ENCODE data around the gene PPP1R3E.
A peak's percentile ranks its signal among the peaks of the same experiment; 100 is the strongest.
"Not testable (repeated sequence)": the region's sequence is repeated elsewhere in the genome, so short reads cannot be mapped to it uniquely, and the experiment has no call there.

The PPP1R3E gene

DNA sequence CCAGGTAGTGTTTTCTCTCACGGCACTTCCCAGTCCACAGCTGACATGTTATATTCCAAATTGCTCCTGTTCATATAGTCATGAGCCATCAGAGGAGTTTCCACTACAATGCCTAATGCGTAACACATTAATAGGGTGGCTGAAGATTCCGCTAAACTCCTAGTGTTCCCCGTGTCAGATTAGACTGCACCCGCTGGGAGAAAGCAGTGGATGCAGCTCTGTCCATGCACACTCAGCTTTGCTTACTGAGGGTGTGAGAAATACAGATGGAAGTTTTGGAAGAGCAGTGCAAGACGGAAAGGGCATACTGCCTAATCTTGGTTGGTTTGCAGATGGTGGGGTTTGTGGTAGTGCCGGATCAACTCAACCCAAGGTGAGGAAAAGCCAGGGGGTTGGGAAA, 5.6 kb downstream of the PPP1R3E start:
- DNase-seq: no peak

DNA sequence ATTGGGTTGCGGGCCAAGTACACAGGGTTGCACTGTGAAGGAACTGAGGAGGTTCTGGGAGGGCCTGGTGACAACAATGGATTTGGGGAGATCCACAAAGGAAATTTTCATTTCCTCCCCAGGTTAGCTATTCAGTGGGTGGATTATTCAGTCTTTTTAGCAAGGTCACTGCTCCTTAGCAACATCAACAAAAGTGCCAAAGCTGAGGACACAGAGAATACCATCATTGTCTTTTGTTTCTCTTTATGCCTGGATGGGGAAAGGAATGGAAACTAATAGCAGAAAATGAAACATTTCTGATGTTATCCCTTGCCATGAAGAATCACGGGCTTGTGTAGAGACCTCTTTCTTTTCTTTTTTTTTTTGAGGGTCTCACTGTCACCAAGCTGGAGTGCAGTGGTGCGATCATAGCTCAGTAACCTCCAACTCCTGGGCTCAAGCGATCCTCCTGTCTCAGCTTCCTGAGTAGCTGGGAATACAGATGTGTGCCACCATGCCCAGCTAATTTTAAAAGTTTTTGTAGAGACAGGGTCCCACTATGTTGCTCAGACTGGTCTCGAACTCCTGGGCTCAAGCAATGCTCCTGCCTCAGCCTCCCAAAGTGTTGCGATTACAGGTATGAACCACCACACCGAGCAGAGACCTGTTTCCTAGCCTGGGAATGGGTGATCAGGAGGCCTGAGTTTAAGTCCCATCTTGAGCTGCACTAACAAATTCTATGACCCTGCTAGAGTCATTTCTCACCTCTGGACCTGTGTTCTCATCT, 6.5 kb downstream of the PPP1R3E start:
- no peak for DNase-seq

DNA sequence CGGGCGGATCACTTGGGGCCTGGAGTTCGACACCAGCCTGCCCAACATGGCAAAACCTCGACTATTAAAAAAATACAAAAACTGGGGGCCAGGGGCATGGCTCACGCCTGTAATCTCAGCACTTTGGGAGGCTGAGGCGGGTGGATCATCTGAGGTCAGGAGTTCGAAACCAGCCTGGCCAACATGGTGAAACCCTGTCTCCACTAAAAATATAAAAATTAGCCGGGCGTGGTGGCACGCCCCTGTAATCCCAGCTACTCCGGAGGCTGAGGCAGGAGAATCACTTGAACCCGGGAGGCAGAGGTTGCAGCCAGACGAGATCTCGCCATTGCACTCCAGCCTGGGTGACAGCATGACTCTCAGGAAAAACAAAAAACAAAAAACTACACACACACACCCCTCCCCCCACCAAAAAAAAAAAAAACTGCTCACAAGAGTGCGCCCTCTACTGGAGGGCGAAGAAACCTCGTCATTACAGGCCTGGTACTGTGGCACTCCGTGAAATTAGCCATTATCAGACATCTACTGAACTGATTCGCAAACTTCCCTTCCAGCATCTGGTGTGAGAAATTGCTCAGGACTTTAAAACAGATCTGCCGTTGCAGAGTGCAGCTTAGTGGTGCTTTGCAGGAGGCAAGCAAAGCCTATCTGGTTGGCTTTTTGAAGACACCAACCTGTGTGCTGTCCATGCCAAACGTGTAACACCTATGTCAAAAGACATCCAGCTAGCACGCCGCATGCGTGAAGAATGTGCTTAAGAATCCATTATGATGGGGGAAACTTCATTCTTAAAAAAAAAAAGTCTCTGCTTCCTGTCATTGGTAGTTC, 7.7 kb downstream of the PPP1R3E start:
- DNase-seq: no peak

DNA sequence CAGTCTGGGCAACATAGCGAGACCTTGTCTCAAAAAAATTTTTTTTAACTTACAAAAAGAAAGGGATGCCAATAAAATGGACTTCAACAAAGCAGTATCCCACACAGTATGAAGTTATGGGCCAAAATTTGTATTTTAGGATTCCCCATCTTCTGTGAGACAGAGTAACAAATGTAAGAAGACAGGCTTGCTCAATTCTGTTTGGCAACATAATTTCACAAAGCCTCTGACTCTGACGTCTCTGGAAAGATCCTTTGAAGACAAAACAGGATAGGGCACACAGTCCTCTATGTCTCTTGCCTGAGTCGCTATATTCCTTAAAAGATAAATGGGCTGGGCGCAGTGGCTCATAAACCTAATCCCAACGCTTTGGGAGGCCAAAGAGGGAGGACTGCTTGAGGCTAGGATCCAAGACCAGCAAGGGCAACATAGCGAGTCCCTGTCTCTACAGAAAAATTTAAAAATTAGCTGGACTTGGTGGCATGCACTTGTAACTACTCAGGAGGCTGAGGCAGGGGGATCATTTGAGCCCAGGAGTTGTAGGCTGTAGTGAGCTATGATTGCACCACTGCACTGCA, 15.7 kb downstream of the PPP1R3E start:
- DNase-seq: no peak

DNA sequence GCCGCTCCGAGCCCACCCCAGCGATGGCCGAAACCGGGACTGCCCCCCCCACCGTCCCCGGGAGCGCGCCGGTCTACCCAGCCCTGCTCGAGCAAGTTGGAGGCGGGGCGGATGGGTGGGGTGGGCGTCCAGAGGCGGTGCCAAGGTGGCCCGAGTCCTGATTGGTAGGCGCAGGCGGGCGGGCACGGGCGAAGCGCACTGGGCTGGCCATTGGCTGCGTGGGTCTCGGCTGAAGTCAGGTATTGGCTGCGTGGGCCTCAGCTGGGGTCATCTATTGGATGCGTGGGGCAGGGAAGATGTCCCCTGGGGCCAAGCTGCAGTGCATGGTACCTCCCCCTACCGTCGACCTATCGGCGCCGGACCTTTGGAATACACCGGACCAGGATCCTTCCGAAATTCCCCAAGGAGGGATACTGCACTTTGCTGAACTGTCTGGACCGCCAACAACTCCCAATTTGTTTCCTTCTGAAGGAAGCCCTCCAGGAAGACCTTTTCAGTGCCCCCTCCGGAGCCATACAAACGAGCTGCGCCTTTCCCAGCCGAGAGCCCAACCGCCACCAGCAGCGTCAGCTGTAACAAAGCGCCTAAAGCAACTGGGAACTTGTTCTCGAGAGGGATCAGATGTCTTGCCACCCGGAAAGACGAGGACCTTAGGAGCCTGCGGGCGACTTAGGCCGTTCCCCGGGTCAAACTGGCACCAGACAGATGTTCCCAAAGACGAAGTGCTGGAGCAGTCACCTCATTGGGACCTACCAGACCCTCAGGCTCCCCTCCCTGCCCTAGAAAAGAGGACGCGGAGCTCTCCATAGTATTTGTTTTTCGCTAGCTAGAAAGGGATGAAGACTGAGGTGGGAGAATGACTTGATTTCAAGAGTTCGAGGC, 16.4 kb downstream of the PPP1R3E start, which contains the start of gene HOMEZ:
HOMEZ (minus strand) TSS at position 113 of the 882 bp plus-strand sequence. CDS start 180 bp downstream, outside the sequence.
- peak; percentile 71 for DNase-seq

DNA sequence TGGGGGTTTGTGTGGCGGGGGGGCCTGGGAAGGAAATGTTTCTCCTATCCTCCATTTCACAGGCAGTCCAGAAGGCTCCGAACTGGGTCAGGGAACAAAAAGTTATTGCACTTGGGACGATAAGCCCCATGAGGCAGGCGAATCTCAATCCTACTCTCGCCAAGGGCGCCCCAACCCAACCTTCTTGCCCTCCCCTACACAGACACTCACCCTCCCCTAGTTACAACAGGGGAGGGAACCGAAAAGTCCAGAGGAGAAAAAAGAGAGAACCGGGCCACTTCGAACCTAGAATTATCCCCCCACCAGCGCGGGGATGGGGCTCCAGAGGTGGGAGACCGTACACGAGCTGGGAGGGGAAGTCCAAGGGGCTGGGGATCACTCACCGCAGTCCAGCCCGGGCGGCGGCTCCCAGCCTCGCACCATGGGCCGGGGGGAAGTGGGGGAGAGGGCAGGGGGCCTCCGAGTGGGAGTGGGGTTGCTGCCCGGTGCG, 17.1 kb downstream of the PPP1R3E start:
- DNase-seq: no peak

DNA sequence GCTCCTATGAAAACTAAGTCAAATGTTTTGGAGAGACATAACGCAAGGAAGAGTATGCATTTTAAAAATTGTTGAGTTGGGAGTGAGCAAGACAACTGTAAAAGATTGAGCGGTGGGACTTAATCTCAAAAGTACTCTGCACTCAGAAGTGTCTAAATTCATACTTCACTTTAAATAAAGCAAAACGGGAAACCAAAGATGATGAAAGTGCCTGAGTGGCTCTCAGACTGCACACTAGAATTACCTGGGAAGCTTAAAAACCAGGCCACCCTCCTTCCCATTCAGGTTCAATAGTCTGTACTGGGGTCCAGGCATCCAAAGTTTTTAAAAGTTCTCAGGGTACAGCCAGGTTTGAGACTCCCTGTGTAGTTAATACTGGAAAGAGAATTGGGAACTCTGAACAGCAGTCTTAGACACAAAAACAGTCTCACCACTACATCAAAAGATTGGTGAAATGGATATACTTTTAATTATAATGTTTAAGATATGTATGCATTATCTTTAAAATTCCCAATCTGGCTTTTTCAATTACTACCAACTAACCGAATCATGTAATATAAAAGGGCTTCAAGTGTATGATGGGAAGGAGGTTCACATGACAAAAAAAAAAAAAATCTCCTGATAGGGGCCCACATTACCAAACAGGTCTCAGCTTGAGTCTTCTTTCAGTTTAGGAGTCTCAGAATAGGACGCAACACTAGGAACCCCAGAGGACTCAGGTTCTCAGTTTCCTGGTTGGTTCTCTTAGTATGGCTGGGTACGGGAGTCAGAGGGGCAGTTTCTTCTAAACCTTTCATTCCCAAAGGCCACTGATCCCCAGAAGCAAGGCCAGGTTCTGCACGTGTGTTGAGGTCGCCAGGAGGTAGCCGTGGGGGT, 17.8 kb downstream of the PPP1R3E start:
- DNase-seq: no peak

DNA sequence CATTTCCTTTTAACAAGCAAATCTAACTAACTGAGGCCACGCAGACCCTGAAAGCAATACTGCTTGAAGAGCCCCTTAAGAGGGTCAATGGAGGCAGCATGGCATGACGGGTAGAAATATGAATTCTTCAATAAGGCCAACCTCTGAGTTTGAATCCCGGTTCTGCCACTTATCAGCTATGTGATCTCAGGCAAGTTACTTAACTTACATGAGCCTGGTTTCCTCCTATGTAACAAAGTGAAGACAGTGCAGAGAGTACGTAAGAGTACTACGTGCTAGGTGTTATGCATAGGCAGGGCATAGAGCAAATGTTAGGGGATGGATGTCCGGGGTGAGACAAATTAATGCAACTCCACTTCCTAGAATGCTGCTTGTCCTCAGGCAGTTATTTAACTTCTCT, 21.4 kb downstream of the PPP1R3E start:
- DNase-seq: no peak

DNA sequence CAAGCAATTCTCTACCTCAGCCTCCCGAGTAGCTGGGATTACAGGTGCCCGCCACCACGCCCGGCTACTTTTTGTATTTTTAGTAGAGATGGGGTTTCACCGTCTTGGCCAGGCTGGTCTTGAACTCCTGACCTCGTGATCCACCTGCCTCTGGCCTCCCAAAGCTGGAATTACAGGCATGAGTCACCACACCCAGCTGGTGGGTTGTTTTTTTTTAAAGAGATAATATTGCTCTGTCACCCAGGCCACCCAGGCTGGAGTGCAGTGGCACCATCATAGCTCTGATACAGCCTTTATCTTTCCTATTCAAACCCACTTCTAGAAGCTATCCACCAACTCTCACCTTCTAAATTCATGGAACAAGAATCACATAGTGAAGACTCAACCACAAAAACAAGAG, 24.7 kb downstream of the PPP1R3E start:
- not testable (repeated sequence) for DNase-seq

DNA sequence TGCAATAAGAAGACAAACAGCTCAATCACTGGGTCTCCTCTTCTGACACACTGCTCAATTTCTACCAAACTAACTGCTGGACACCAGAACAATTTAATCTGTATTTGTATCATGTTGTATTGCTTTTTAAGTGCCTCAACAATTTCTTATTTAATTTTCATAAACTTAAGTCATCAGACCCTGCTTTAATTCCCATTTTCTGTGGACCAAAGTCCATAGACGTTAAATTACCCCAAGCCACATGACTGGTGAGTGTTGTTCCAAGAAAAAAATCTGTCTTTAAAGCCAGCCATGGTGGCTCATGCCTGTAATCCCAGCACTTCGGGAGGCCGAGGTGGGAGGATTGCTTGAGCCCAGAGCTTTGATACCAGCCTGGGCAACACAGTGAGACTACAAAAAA, 25.5 kb downstream of the PPP1R3E start:
- no peak for DNase-seq

DNA sequence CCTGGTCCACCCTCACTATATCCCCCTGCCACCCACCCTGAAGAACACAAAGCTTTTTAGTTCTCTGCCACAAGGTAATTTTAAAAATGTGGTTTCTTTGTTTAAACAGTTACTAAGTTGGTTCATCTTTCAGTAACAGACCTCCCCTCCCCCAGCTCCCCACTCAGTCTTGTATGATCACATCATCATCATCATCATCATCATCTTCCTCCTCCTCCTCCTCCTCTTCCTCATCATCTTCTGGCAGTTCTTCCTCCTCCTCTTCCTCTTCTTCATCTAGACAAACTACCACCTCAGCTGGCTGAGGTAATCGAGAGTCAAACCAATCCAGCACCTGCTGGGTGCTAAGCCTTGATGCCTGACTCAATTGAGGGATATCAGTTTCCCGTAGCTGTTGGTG, 27.2 kb downstream of the PPP1R3E start:
- DNase-seq: no peak

DNA sequence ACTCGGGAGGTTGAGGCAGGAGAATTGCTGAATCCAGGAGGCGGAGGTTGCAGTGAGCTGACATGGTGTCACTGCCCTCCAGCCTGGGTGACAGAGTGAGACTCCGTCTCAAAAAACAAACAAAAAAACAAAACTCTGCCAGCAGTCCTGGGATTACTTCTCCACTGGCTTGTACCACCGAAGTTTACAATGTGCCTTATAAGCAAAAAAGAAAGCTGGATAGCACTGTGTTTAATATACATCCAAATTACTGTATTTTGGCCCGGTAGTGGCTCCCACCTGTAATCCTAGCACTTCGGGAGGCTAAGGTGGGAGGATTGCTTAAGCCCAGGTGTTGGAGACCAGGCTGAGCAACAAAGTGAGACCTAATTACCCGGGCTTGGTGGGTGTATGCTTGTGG, 33.5 kb downstream of the PPP1R3E start:
- no peak for DNase-seq

DNA sequence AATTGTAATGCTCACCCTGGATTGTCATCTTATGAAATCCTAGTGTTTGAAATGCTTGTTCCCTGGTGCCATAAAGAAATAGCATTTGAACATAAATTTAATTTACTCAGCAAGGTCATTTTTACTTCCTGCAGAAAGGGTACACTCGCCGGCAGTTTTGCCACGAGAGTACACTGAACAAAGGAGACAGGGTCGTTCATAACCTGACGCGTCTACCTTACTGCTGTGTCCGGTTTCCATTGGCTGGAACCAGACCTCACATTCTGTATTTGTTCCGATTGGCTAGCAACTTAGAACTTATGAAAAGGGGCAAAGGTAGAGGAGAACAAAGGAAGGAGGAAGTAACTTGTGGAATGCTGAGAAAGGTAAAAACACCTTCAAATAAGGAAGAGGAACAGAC, 41.8 kb downstream of the PPP1R3E start:
- not testable (repeated sequence) for DNase-seq

DNA sequence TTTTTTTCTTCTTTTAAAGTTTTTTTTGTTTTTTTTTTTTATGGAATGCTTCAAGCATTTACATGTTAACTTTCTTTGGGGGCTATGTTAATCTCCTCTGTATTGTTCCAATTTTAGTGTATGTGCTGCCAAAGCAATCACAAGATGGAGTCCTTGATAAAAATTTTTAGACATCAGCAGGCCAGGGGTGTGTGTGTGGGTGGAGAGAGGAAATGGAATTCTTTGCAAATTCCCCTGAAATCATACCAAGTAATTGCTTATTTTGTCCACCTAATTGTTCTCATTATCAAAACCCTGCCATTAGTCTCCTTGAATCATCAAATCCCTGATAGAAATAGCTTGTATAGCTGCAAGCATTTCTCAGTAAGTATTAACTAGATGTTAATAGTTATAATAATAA, 43.2 kb downstream of the PPP1R3E start:
- no peak for DNase-seq

DNA sequence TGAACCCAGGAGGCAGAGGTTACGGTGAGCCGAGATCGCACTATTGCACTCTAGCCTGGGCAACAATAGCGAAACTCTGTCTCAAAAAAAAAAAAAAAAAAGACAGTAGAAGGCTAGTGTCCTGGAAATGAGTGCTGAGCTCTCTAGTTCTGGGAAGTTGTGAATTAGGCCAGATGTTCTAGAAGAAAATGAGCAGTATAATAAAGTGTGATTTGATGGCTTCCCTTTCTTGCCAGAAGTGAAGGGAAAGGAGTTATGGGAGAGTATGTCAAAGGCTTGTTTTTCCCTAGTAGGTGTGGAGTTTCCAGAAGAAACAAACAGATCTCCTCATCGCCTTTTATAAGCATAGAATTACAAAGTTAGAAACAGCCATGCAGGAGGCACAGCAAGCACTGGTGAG, 44.4 kb downstream of the PPP1R3E start:
- no peak for DNase-seq

DNA sequence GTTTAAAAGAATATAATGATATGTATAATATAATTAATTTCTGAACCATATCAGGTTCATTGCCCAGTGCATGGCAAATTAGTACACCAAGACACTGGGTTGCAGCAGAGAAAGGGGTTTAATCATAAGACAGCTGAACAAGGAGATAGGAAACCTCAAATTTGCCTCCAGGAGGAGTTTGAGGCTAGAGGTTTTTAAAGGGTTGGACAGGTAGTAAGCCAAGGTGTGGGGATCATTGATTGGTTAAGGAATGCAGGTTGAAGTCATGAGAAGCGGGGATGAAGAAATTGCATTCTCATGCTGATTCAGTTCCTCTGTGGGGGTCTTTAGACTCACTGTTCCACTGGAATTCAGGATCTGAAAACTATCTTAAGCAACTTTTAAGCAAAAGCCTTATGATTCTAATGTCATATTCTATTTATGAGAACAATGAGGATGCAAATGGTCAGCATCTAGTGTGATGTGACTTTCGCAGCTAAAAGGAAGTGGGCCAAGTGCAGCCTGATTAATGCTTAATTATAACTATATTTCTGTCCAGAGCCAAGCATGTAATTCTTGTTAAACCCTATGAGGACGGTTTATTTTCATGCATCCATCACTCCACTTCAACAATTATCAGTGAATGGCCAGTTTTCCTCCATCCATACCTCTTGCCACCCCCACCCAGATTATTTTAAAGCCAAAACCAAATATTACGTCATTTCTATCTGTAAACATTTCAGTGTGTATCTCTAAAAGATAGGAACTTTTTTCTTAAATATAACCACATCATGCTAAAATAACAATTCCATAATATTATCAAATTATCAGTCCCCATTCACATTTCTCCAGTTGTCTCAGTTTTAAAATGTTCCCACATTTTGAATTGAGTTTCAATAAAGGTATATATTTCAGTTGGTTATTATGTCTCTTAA, 50.0 kb downstream of the PPP1R3E start:
- no peak for DNase-seq

DNA sequence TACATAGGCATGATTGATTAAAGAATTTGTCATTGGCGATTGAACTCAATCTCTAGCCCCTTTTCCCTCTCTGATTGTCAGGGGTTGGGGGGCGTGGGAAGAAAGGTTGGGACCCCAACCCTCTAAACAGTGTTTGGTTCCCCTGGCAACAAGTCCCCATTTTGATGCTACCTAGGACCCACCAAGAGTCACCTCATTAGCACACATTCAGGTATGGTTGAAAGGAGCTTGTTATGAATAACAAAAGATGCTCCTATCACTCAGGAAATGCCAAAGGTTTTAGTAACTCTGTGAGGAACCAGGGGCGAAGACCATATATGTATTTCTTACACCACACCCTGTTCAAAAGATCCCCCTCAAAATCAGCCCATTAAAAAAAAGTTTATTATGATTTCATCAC, 50.7 kb downstream of the PPP1R3E start:
- DNase-seq: no peak

DNA sequence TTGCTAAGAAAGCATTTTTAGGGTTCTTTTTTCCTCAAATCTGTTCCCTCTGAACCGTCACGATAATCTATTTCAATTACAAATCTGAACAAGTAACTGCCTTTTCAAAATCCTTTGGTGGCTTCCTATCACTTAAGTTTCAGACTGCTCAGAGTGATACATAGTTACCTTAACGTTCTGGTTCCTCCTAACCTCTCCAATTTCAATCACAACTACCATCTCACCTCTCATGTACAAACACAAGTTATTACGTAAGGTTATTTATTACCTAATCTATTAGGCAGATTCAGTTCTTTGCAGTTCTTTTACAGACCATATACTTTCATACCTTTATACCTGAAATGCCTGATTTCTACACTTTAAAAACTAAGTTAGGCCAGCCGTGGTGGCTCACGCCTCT, 52.8 kb downstream of the PPP1R3E start:
- DNase-seq: no peak

DNA sequence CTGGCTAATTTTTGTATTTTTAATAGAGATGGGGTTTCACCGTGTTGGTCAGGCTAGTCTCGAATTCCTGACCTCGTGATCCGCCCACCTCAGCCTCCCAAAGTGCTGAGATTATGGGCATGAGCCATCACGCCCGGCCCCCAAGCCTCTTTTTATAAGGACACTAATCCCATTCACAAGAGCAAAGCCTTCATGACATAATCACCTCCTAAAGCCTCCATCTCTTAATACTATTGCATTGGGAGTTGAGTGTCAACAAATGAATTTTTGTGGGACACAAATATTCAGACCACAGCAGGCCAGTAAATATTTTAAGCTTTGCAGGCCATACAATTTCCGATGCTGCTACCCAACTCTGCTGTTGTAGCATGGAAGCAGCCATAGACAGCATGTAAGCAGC, 54.1 kb downstream of the PPP1R3E start:
- DNase-seq: no peak
